Skin epidermis (tissue), 12 donors: Measurements from ENCODE around the gene CHST12.
A peak's percentile ranks its signal among the peaks of the same experiment; 100 is the strongest.

Experiments used
- H3K27ac ChIP-seq, 21 experiments: fragments of 200-600 bp; sonication (generic) in 11 of 21; one replicate each; pipeline ENCODE4 v1.5.0; 2020; ENCODE audit warnings: mild to moderate bottlenecking in 3 of 21, inconsistent platforms in 2 of 21, moderate library complexity in 2 of 21
- H3K4me3 ChIP-seq, 7 experiments: fragments of 200-600 bp; sonication (generic) in 2 of 7; one replicate each; pipeline ENCODE4 v1.5.0; 2020; ENCODE audit warnings: inconsistent platforms in 2 of 7, mild to moderate bottlenecking in 2 of 7, moderate library complexity in 1 of 7

CHST12 gene

DNA sequence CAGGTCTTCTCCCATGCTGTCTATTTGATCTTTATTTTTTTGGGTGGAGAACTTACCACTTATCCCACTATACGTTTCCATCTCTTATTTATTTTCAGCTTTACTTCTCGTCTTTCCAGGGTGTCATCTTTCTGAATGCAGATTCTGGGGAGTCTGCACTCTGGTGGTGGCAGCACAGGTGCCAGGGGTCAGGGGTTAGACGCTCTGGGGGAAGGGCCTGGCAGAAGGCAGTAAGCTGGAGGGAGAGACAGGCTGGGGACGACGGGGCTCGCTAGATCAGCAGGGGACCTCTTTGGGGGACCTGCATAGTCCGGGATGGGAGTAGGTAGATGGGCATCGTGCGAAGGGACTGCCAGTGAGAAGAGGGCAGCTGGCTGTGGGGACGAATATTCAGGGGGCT lies 22.3 kb downstream of the CHST12 start:
- Histone ChIP-seq H3K4me3 (no peak overlapping the region), H3K27ac (no peak overlapping the region)

DNA sequence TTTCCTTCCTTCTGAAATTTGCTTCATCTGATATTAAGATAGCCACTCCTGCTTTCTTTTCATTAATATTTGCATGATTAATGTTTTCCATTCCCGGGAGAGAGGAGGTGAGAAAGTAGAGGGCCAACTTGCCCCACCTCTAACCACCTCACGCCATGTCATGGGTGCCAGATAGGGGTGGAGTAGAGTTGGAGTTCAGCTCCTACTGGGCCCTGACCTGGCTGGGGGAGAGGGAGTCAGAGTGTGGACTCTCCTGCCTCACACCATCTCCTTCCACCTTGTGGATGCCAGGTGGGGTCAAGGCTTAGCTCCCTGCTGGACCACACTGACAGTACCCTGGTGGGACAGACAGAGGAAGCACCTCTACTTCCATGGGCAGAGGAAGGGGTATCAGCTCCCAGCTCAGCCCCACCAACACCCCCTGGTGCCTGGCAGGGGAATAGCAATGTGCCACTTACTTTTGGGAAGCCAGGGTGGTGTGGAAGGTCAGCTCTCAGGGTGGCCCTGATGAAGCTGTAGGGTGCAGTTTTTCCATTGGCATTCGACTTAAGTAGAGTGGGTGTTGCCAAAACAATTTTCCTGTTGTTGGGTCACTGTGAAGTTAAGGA lies 28.0 kb downstream of the CHST12 start:
- H3K4me3 ChIP-seq, result no peak overlapping the region
- no peak overlapping the region for H3K27ac ChIP-seq

DNA sequence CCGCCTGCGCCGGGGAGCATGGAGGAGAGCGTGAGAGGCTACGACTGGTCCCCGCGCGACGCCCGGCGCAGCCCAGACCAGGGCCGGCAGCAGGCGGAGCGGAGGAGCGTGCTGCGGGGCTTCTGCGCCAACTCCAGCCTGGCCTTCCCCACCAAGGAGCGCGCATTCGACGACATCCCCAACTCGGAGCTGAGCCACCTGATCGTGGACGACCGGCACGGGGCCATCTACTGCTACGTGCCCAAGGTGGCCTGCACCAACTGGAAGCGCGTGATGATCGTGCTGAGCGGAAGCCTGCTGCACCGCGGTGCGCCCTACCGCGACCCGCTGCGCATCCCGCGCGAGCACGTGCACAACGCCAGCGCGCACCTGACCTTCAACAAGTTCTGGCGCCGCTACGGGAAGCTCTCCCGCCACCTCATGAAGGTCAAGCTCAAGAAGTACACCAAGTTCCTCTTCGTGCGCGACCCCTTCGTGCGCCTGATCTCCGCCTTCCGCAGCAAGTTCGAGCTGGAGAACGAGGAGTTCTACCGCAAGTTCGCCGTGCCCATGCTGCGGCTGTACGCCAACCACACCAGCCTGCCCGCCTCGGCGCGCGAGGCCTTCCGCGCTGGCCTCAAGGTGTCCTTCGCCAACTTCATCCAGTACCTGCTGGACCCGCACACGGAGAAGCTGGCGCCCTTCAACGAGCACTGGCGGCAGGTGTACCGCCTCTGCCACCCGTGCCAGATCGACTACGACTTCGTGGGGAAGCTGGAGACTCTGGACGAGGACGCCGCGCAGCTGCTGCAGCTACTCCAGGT lies 29.7 kb downstream of the CHST12 start:
- Histone ChIP-seq H3K4me3 (no peak overlapping the region), H3K27ac (no peak overlapping the region)

DNA sequence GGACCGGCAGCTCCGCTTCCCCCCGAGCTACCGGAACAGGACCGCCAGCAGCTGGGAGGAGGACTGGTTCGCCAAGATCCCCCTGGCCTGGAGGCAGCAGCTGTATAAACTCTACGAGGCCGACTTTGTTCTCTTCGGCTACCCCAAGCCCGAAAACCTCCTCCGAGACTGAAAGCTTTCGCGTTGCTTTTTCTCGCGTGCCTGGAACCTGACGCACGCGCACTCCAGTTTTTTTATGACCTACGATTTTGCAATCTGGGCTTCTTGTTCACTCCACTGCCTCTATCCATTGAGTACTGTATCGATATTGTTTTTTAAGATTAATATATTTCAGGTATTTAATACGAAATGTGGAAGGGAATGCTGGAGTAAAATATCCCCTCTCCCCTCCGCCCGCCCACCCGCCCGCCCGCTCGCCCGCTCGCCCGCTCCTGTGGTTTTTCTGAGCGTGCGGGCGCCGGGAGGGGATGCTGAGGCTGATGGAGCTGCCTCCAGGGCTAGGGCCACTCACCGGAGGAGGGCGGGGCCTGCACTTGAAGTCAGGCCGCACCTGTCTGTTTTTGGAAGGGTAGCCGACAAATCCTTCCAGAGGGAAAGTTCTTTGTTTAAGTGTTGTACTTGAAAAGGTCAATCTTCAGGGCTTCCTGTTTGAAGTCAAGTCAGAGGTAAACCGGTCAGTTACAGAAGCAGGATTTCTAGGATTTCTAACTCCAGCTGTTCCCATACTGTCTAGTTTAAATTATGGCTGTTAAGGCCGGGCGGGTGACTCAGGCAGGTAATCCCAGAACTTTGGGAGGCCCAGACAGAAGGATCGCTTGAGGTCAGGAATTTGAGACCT lies 30.5 kb downstream of the CHST12 start:
- Histone ChIP-seq H3K27ac (no peak overlapping the region), H3K4me3 (no peak overlapping the region)

DNA sequence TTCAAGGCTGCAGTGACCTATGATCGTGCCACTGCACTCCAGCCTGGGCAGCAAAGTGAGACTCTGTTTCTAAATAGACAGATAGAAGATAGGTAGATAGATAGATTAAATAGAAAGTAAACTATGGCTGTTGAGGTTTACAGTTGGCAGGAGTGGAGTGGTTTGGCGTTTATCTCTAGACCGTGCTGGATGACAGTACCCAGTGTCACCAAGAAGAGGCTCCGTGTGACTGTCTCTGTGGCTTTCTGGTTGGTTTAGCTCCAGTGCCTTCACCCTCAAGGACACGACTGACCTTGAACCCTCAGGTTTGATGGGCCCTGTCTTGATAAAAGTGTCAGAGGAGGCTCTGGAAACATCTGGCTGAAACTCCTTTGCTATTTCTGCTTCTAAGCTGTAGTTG lies 31.7 kb downstream of the CHST12 start:
- Histone ChIP-seq H3K27ac (no peak overlapping the region), H3K4me3 (no peak overlapping the region)

DNA sequence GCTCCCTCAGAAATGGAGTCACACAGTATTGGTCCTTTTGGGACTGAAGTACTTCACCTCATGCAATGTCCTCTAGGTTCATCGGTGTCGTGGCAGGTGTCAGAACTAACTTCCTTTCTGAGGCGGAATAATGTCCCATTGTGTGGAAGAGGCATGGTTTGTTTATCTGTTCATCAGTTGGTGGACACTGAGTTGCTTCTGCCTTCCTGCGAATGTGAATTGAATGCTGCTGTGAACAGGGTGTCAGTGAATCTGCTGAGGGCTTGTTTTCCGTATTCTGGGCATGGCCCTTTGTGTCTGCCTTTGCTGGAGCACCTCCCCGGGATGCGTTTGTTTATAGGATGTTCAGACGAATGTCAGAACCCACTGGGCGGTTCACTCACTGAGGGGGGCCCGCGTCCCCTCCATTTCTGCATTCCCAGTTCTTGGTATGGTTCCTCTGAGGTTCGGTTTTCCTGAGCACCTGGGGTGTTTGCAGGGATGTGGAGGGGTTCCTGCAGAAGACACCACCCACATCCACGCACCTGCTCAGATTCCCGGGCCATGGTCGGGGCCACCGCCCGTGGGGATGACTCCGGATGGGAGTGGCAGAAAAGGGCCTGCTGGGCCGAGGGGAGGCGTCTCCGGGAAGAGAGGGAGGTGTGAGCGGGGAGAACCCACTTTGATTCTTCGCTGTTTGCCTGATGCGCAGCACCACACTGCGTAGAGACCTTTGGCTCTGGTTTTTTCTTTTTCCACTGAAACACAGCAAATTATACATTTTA lies 33.1 kb downstream of the CHST12 start:
- H3K4me3 ChIP-seq, result no peak overlapping the region
- peak overlapping the region in 9 of 21 experiments; percentile 1 to 83 (median 54) for H3K27ac ChIP-seq

DNA sequence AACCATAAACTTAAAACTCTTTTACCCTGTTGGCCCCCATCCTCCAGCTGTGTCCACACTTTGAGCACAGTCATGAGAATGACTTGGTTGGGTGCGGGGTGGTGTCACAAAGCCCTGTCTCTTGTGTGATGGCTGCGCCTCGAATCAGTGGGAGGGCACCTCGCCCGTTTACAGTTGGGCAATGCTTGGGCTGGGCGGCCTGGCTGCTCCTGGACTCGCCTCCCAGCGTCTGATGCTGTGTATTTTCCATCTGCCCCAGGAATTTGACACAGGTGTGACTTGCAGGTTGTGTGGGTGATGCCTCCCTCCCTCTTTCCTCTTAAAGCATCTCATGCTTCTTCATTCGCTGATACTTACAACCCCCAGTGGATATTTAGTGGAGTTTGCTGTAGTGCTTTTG lies 33.7 kb downstream of the CHST12 start:
- no peak overlapping the region for H3K4me3 ChIP-seq
- peak overlapping the region in 15 of 21 experiments; percentile 1 to 83 (median 72) for H3K27ac ChIP-seq

DNA sequence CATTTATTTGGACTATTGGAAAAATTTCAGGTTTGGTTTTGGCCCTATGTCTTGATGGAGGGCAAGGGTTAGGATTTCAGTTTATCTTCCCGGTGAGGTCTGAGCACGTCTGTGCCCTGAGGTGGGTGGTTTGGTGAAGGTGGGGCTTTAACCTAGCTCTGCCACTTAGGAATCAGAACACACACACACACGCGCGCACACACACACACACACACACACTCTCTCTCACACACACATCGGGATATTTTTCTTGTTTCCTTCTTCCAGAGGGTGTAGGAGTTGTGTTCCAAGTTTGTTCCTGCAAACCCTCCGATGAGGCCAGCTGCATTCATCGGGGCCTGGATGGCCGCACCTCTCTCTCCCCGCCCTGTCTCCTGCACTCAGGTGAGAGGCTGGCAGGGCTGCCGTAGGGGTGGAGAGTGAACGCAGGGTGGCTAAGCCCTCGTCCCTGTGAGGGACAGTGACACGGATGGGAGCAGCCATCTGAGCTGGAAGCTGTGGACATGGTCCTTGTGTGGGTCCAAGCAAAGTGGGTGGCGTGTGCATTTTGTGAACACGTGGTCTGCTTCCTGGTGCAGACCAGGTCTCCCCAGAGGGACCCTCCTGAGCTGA lies 34.2 kb downstream of the CHST12 start:
- peak overlapping the region in 2 of 7 experiments; percentile 7 to 22 for H3K4me3 ChIP-seq
- peak overlapping the region in 18 of 21 experiments; percentile 8 to 83 (median 73) for H3K27ac ChIP-seq

DNA sequence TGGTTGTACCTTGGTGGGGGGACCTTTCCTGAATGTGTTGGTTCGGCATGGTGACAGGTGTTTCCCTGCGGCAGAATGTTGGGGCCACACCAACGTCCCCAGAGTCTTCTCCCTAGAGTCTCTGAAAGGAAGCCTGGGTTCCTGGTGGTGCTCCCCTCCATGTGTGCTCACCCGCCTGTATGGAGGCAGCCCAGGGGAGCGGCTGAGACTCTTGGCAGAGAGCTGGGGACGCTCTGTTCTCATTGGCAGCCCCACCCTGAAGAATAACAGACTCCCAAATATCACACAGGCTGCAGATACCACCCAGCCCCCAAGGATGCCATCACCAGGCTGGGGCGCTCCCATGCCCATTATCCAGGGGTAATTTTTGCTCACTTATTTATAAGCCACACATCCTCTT lies 34.8 kb downstream of the CHST12 start:
- Histone ChIP-seq H3K4me3 (peak overlapping the region in 2 of 7 experiments; percentile 7 to 22), H3K27ac (peak overlapping the region in 18 of 21 experiments; percentile 8 to 83 (median 73))

DNA sequence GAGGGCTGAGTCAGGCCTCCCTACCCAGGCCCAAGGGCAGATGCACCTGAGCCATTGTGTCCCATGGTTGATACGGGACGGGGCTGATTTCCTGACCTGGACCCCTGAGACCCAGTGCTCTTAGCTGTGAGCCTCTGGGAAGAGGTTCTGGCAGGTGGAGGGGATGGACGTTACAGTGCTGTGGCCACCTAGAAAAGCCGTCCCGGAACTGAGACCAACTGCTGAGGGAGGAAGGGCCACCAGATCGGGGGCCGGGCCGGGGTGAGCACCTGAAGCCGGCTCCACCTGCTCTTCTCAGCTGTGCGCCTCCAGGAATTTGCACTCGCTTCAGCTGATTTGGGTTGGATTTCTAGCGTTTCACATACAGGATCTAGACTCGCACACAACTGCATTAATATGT lies 35.4 kb downstream of the CHST12 start:
- H3K27ac ChIP-seq, result peak overlapping the region in 12 of 21 experiments; percentile 4 to 83 (median 74)
- H3K4me3 ChIP-seq, result peak overlapping the region in 1 of 7 experiments; percentile 22

DNA sequence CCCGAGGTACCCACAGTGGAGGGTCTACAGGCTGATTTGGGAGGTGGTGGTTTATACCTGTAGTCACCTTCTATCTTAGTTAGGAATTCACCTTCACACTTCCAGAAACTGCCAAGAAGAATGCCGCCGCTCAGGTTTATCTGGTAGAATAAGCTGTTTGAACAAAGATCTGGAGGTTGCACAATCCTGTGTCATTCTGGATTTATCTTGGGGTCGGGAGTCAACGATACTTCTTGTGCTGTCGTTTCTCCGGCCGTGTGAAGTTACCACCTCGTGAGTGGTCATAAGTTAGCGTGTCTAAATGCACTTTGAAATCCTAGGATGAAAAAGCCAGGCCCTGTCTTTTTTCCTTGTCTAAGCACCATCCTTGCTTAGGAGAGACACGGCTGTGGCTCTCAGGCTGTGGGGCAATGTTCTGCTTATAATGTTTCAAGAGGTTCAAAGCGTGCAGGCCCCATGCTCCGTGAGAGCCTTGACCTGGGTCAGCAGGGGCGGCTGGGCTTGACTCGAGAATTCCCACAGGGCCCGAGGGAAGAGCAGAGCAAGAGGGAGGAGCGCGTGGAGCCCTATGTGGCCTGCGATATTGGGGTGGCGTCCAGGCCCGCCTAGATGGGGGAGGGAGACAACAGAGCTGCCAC lies 37.3 kb downstream of the CHST12 start:
- Histone ChIP-seq H3K4me3 (peak overlapping the region in 1 of 7 experiments; percentile 4), H3K27ac (peak overlapping the region in 18 of 21 experiments; percentile 7 to 83 (median 57))

DNA sequence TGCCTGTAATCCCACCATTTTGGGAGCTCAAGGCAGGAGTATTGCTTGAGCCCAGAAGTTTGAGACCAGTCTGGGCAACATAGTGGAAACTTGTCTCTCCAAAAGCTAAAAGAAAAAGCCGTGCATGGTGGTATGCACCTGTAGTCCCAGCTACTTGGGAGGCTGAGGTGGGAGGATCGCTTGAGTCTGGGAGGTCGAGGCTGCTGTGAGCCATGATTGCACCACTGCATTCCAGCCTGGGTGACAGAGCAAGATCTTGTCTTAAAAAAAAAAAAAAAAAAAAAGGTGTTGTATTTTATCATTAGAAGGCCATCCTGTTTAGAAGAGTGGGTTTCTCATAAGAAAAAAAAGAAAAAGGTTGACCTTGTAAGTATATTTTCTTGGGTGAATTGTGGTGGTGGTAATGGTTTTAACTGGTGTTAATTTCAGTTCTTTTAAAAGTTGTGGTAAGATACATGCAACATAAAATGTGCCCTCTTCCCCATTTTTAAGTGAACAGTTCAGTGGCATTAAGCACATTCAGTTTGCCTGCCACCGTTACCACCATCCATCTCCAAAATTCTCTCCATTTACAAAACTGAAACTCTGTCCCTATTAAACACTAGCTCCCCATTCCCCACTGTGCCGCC lies 38.1 kb downstream of the CHST12 start:
- Histone ChIP-seq H3K4me3 (peak overlapping the region in 1 of 7 experiments; percentile 4), H3K27ac (peak overlapping the region in 12 of 21 experiments; percentile 21 to 83 (median 72))

DNA sequence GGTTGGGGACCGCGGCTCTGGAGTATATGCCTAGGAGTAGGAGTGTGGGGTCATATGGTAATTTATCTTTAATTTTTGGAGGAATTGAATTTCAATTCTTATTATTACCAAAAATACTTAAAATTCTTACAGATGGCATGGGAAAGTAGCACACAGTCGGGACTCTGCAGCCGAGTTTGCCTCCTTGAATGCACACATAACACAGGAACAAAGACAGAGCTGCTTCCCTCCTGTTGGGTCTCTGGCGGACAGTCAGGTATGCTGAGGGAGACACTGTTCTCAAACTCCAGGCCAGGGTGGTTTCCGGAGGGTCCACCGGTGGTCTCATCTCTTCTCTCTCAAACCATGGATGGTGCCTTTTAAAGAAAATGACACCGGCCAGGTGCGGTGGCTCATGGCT lies 40.1 kb downstream of the CHST12 start:
- Histone ChIP-seq H3K4me3 (no peak overlapping the region), H3K27ac (peak overlapping the region in 1 of 21 experiments; percentile 2)

DNA sequence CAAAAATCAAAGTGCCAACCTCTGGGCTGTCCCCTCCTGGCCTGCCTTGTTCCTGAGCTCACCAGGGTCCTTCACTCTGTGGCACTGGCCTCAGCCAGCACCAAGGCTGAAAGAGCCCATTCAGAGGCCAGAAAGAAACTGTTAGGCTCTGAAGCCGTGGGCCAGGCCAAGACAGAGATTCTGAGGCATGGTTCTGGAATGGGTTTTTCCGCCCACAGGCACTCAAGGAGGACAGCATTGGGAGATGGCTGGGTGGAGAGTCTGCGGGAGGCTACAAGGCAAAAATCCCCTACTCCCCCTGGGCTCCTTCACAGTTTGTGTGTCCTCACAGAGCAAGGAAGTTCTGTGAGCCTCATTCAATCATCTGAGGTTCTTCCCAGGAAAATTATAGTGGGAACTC lies 41.1 kb downstream of the CHST12 start:
- H3K4me3 ChIP-seq, result no peak overlapping the region
- peak overlapping the region in 13 of 21 experiments; percentile 1 to 74 (median 54) for H3K27ac ChIP-seq

DNA sequence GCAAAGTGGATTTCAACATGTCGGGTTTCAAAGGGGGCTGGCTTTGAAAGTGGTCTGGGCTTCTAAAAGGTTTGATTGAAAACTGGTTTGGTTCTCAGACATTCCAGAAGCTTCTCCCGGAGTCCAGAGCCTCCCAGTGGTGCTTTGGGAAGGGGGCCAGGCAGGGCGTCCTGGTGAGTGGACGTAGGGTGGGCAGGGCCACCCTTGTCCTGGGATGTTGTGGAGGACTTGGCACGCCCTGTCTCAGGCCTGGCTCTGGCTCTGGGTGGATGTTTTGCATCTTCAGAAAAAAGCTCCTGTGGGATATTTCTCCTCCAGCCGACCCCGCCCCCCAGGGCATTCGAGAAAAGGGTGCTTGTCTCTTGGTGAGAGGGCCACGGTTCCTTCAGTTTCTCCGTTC lies 41.6 kb downstream of the CHST12 start:
- Histone ChIP-seq H3K27ac (peak overlapping the region in 14 of 21 experiments; percentile 1 to 74 (median 56)), H3K4me3 (no peak overlapping the region)

DNA sequence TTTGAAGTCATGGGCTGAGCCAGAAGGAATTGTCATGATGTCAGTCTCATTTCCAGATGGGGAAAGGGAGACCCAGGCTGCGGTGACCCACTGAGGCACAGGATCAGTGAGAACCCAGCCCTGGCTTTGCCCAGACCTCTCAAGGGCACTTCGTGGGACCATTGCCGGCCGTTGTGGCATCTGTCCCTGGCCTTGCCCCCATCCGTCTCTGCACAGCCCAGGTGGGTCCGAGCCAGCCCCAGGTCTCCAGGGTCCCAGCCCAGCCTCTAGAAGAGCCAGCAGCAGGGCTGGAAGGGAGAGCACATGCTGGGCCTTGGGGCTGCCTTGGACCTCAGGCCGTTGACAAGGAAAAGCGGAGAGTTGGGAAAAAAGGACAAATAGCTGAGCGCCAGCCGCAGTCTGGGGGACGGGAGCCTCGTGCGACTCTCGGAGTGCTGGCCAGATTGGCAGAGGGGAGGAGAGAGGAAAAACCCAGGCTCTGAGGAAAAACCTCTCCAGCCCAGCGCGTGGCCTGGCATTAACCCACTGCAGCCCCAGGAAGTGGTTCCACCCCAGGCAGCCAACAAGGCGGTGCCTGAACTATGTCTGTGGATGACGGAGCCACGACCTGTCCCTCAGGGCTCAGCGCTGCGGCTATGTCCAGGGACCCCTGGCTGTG lies 42.6 kb downstream of the CHST12 start:
- H3K4me3 ChIP-seq, result no peak overlapping the region
- H3K27ac ChIP-seq, result peak overlapping the region in 8 of 21 experiments; percentile 35 to 62 (median 60)

DNA sequence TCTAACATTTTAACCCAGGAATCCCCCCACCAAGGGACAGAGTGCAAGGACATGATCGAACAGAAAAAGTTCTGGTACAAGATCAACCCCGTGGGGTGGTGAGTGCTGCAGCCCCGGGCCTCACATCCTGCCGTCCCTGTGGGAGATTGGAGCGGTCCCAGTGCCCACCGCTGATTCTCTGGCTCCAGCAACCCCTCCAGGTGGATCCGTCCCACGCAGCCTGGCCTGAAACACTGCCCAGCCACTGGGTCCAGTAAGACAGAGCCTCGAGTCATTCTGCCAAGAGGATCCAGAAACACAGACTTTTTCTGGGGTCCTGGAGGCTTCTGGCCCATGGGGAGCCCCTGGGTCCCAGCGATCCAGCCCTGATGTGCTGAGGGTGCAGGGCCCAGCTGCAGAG lies 43.3 kb downstream of the CHST12 start:
- Histone ChIP-seq H3K4me3 (no peak overlapping the region), H3K27ac (peak overlapping the region in 1 of 21 experiments; percentile 51)
